Activated T-helper 9 cell treated with anti-CD3 and anti-CD28 coated beads, Interleukin-2, amount 50 U/mL, for 16 hours (primary cell): ENCODE results near the gene ZSWIM8.
"Not testable (repeated sequence)": the region's sequence is repeated elsewhere in the genome, so short reads cannot be mapped to it uniquely, and the experiment has no call there.

ENCODE experiments used
- DNase-seq: peaks from one replicate; pipeline ENCODE4 v3.0.0-alpha.2; 2020; ENCODE audit warnings: low read depth

The ZSWIM8 gene, protein sequence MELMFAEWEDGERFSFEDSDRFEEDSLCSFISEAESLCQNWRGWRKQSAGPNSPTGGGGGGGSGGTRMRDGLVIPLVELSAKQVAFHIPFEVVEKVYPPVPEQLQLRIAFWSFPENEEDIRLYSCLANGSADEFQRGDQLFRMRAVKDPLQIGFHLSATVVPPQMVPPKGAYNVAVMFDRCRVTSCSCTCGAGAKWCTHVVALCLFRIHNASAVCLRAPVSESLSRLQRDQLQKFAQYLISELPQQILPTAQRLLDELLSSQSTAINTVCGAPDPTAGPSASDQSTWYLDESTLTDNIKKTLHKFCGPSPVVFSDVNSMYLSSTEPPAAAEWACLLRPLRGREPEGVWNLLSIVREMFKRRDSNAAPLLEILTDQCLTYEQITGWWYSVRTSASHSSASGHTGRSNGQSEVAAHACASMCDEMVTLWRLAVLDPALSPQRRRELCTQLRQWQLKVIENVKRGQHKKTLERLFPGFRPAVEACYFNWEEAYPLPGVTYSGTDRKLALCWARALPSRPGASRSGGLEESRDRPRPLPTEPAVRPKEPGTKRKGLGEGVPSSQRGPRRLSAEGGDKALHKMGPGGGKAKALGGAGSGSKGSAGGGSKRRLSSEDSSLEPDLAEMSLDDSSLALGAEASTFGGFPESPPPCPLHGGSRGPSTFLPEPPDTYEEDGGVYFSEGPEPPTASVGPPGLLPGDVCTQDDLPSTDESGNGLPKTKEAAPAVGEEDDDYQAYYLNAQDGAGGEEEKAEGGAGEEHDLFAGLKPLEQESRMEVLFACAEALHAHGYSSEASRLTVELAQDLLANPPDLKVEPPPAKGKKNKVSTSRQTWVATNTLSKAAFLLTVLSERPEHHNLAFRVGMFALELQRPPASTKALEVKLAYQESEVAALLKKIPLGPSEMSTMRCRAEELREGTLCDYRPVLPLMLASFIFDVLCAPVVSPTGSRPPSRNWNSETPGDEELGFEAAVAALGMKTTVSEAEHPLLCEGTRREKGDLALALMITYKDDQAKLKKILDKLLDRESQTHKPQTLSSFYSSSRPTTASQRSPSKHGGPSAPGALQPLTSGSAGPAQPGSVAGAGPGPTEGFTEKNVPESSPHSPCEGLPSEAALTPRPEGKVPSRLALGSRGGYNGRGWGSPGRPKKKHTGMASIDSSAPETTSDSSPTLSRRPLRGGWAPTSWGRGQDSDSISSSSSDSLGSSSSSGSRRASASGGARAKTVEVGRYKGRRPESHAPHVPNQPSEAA (N-terminal part only)

DNA sequence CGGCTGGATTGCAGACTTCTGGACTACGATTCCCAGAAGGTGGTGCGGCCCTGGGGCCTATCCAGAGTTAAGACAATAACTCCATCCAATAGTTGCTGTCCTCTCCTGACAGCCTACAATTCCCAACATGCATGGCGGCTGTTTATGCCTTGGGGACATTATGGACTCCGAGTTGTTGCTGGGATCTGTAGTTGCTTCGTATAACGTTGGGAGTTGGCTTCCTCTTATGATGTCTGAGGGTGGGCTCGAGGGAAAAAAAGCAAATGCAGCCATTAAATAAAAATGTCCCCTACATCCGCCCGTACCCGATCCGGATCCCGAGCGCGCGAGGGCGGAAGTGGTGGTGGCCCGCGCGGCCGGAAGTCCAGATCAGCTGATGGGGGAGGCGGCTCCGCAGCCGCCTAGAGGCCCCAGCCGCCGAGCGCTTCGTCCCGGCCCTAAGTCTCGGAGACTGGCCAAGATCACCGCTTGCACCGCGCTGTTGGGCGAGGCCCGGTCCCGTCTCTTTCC, at the start of gene ZSWIM8:
Gene ZSWIM8 (plus strand): TSS at position 396 of the 510 bp plus-strand sequence. CDS start 273 bp downstream, outside the sequence.
- DNase-seq: peak; percentile 77

DNA sequence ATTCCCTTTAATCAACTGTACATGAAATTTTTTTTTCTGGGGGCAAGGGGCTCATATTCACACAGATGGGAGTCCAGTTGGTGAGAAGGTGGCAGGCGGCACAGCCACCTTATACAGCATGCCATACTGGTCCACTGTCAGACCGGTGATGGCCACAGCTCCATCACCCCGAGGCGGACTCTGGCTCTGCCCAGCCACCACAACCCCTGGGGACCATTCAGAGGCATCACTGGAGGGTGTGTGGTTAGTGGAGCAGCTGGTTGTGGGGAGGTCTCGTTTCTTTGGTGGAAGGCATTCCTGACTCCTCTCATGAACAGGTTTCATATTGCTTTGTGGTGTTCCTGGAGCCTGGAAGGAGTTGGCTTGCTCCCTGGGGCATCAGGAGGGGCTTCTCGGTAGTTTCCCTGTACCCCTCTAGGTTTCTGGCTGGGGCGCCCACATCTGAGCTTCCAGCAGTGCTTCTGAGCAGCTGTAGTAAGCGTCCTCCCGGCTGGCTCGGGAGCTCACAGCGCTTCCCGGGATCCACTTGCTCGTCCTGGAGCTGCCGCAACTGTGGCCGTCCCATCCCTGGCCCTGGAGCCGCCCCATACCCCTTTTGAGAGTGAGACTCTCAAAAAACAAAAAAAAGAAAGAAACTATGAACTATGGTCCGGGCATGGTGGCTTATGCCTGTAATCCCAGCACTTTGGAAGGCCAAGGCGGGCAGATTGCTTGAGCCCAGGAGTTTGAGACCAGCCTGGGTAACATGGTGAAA, 44.7 kb upstream of the ZSWIM8 start:
- DNase-seq: not testable (repeated sequence)

DNA sequence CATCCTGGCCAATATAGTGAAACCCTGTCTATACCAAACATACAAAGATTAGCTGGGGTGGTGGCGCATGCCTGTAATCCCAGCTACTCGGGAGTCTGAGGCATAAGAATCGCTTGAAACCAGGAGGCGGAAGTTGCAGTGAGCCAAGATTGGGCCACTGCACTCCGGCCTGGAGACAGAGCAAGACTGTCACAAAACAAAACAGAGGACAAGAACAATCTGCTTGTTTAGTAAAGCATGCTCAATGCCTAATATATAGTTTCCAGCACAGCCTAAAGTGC, 43.0 kb upstream of the ZSWIM8 start:
- no peak for DNase-seq

DNA sequence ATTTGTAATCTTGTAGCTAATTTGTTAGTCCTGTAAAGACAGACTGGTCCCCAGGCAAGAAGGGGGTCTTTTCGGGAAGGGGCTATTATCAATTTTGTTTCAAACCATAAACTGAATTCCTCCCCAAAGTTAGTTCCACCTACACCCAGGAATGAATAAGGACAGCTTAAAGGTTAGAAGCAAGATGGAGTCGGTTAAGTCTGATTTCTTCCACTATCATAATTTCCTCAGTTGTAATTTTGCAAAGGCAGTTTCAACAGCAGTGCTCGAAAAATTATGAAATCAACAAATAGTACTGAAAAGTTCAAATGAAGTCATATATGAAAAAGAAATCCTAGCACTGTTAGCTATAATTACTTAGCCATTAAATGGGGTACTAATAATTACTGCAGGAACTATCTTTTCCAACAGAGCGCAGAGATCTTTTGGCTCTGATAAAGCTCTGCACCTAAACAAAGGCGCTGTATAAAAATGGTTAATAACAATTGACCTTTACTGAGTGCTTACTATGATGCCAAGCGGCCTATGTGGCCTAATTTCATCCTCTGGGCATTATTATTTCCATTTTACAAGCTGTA, 42.0 kb upstream of the ZSWIM8 start:
- DNase-seq: no peak

DNA sequence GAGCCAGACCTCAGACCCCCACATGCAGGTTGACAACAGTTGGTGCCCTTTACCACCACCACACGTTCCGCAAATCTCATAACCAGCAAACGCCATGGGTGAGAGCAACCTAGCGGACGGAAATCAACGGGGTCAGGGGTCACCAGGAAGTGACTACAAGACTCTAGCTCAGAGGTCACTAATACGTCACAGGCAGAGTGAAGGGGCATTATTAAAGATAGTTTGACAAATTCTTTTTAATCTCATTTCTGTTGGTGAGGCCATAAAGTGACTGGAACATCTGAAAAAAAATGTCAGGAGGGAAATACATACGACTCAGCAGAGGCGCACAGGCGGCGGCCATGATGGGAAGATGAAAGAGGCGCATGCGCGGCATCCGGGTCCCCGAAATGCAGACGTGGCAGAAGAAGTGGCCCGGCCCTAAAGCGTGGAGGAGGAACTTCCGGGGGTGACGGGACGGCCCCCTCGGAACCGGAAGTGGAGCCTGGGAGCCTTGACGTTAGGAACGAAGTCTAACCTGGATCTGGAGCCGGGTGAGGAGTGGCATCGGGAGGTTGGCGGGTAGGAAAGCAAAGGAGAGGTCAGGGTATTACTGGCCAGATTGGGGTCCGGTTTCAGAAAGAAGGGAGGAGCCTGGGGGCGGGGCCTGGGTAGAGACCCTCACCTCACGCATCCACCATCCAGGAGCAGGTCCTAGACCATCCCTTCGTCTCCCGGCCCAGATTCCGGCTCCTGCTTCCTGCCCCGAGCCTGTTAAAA, 41.3 kb upstream of the ZSWIM8 start, which contains the start of gene SEC24C:
Gene SEC24C (plus strand): TSS at position 468 of the 759 bp plus-strand sequence. CDS start 2,461 bp downstream, outside the sequence.
- peak; percentile 92 for DNase-seq

DNA sequence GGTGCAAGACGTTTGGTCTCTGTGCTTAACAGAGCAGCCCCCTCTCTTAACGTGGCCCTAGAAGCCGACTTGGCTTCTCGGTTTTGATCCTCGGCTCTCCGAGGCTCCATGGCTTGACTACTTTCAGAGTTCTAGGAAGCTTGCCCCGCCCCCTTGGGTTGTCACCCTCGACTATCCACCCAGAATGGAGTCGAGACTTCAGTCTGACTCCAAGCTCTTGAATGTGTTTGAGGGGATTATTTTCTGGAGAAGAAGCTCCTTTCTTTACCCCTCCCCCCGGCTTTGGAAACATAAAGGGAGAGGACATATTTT, 40.8 kb upstream of the ZSWIM8 start:
- peak; percentile 42 for DNase-seq

DNA sequence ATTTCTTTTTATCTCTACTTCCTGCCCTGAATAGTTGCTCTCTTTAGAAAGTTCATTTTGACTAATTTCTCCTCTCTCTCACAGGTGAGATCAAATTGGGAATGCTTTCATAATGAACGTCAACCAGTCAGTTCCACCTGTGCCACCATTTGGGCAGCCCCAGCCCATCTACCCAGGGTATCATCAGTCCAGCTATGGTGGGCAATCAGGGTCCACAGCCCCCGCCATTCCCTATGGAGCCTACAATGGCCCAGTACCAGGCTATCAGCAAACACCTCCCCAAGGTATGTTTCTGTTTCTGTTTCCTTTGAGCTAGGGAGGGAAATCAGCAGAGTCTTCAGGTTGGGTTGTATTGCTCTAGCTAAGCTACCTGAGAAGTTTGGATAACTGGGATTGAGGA, 38.7 kb upstream of the ZSWIM8 start:
- no peak for DNase-seq

DNA sequence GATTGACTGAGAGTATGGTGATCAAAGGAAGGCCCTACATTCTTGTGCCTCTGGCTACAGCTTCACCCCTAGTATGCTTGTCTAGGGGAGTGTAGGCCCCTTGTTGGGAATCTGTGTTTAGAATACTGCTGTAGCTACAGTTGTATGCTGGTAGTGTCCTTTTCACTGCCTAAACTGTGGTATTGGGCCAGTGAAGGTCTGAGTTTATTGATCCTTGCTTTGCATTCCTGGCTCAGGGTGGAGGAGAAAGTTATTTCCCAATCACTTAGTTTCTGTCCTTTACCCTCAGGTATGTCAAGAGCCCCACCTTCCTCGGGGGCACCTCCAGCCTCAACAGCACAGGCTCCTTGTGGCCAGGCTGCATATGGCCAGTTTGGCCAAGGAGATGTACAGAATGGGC, 34.6 kb upstream of the ZSWIM8 start:
- no peak for DNase-seq

DNA sequence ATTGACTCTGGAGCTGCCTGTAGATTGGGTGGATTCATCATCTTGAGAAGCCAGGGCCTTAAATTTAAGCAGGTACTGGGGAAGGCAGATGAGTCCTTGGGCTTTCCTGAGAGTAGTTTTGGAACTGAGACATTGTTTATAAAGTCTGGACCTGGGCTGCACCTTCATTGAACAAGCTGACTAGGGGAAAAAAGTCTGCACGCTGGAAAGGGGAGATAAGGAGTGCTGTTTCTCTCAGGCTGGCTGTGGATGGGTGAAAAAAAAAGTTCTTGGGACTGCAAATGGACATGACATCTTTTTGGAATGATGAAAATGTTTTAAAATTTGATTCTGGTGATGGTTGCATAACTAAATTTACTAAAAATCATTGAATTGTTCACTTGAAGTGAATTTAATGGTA, 29.2 kb upstream of the ZSWIM8 start:
- no peak for DNase-seq

DNA sequence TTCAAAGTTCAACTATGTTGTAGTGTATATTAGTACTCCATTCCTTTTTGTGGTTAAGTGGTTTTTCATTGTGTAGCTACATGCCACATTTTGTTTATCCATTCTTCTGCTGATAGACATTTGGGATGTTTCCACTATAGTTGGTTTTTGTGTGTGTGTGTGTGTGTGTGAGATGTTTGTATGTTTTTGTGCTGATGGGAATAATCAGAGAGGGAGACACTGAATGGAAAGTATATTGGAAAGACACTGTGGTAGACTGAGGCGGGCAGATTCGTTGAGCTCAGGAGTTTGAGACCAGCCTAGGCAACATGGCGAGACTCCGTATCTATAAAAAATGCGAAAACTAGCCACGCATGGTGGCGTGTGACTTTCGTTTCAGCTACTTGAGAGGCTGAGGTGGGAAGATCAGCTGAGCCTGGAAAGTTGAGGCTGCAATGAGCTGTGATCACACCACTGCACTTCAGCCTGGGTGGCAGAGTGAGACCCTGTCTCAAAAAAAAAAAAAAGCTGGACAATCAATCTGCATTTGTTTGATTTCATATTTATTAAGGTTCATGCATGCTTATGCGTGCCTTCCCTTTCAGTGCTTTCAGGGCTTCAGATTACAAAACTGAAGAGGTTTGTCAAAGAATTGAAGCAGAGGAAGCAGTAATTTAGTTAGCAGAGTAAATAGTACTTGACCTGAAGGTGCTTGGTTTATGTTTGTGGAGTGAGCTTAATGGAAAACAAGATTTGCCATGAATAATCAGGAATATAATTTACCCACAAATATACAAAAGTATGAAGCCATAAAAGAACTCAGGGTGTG, 26.5 kb upstream of the ZSWIM8 start:
- DNase-seq: no peak

DNA sequence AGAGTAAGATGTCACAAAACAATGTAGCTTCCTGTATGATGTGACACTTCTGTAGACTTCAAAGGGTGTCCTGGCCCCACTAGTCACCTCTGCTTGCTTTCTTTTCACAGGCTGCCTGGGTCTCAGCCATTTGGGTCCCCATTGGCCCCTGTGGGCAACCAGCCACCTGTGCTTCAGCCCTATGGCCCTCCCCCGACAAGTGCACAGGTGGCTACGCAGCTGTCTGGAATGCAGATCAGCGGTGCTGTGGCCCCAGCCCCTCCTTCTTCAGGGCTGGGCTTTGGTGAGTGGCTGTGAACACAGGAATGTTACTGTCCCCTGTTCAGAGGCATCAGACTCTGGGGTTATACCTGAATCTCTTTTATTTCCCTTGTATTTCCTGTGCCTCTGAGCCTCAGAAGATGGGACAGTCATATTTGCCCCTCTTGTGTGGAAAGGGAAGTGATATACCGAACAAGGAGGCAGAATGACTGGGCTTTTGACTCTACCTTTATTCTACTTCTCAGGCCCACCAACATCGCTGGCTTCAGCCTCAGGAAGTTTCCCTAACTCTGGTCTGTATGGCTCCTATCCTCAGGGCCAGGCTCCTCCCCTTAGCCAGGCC, 25.8 kb upstream of the ZSWIM8 start:
- peak; percentile 8 for DNase-seq

DNA sequence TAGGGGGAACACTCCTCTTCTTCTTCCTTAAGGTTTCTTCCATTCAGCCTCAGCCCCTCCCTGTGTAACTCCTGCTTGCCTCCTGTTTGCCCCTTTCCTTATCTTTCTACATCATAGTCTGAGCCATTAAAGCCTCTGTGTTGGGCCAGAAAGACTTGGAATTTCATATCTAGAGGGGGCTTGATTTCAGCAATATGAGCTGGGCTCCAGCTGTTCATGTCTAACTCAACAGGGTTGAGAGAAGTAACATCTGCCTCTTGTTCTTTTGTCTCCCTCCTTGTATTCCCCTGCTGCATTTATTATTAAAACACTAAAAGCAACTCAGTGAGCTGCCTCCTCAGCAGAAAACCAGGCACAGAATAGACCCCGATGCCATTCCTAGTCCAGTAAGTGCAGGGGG, 23.6 kb upstream of the ZSWIM8 start:
- DNase-seq: no peak

DNA sequence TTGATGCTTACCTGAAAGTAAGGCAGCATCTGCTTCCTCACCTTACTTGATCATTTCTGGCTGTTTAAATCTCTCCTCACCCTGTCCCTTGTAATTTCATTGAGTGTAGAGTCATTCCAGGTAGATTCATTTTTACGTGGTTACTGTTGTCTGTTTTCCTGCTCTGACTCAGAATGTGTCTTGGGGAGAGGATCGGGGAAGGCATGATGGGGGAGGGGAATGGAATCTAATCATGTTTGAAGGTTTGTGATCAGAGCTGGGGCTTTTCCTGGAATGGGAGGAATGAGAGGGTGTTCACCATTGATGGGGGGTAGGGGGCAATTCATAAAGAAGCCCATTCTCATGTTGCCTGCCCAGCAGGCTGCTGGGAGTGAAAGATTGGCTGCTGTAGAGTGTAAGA, 22.5 kb upstream of the ZSWIM8 start:
- DNase-seq: no peak

DNA sequence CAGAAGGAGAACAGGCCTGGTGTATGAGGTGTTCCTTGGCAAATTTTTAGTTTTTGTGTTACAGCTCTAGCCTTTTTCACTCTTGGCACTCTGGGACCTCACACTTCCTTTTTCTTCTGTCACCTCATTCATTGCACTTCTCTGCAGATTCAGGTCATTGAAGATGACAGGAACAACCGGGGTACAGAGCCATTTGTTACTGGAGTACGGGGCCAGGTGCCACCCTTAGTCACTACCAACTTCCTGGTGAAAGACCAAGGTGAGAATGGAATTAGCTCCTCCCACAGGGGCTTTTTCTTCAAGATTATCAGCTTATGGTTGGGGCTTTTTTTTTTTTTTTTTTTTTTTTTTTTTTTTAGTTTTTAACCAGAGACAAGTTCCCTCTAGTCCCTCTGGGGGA, 22.1 kb upstream of the ZSWIM8 start:
- no peak for DNase-seq

DNA sequence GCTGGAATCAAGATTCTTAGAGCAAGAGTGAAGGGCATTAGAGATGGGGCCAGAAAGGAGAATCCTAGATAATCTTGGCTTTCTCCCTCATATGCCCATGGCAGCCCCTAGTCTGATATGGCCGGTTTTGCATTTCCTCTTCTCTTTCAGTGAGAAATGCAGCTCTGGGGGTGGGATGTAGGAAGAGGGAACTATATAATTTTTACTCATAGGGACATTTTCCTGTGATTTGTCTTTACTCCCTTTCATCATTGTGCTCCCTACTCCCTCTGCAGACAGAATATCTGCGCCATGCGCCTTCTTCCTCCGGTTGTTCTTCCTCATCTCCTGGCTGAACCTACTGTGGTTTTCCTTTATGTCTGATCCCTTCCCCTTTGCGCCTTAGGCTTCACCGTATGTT, 20.3 kb upstream of the ZSWIM8 start:
- DNase-seq: no peak

DNA sequence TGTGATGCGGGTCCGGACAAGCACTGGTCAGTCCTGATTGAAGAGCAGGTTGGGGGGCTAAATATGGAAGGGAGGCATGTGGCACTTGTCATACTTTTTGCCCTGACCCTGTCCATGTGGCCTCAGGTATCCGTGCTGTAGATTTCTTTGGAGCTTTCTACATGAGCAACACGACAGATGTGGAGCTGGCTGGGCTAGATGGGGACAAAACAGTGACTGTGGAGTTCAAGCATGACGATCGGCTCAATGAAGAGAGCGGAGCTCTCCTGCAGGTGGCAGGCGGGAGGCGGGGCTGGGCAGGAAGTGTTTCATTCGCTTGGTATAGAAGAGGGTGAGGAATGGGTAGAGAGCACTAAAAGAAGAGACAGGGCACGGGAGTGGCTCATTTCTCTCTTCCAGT, 16.5 kb upstream of the ZSWIM8 start:
- DNase-seq: peak; percentile 48

DNA sequence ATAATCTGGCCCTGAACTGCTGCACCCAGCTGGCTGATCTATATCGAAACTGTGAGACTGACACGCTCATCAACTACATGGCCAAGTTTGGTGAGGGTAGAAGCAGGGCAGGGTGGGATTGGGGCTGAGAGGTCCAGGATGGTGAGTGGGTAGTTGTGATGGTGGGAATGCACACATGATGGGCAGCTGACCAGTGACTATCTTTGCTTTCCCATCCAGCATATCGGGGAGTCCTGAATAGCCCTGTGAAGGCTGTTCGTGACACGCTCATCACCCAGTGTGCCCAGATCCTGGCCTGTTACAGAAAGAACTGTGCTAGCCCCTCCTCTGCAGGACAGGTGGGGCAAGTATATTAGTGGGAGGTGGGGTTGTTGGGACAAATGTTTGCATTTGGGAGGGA, 16.0 kb upstream of the ZSWIM8 start:
- DNase-seq: no peak

DNA sequence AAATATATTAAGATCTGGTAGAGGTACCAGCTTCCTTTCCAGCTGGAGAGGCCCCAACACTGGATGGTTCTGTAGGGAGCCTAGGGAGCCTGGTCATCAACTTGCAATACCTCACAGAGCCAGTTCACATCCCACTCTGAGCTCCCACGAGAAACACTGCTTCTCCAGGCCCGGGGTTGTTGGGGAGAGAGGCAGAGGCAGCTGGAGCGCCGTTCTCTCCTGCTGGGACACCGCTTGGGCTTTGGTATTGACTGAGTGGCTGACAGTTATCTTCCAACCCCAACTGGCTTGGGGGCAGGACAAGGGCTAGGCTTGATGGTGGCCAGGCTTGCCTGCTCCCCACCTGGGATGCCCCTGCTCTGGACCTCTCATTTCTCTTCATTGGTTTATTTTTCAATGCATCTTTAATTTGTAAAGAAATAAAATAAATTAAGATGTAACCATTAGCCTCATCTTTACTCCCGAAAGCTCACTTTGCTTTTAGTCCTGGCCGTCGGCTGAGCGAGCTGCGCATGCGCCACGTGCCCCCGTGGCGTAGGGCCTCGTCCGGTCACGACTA, 13.6 kb upstream of the ZSWIM8 start:
- DNase-seq: peak; percentile 71
